ENCODE results near the gene PTPRG.

DNA sequence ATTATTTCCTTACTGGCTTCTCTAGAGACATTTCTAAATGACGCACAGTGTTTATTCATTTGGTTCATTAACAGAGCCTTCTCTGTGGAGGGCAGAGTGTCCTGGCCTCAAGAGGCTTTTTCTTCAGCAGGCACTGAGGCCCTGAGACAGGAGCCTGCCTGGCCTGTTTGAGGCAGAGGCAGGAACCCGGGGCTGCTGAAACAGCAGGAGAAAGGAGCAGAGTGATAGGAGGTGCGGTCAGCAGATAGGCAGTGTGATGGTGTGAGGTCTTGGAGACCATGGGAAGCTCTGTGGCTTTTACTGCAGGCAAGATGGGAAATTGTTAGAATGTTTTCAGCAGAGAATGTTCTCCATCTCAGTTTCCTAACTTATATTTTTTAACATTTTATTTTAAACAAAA, 453.7 kb downstream of the PTPRG start:
- TF ChIP-seq, protein P1, sequence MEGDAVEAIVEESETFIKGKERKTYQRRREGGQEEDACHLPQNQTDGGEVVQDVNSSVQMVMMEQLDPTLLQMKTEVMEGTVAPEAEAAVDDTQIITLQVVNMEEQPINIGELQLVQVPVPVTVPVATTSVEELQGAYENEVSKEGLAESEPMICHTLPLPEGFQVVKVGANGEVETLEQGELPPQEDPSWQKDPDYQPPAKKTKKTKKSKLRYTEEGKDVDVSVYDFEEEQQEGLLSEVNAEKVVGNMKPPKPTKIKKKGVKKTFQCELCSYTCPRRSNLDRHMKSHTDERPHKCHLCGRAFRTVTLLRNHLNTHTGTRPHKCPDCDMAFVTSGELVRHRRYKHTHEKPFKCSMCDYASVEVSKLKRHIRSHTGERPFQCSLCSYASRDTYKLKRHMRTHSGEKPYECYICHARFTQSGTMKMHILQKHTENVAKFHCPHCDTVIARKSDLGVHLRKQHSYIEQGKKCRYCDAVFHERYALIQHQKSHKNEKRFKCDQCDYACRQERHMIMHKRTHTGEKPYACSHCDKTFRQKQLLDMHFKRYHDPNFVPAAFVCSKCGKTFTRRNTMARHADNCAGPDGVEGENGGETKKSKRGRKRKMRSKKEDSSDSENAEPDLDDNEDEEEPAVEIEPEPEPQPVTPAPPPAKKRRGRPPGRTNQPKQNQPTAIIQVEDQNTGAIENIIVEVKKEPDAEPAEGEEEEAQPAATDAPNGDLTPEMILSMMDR (IDR thresholded peaks at IDR 0.05; ENCODE audit: extremely low read depth in 1 of 2, insufficient read depth in 1 of 2, low read depth in 1 of 2, low read length in 2 of 2): no peak
- TF ChIP-seq POLR2AphosphoS5 (IDR thresholded peaks at IDR 0.05; ENCODE audit: insufficient read depth, low read depth, low read length): no peak
- TF ChIP-seq JUN (IDR thresholded peaks at IDR 0.05; ENCODE audit: borderline replicate concordance, insufficient read depth, insufficient read length, low read depth): no peak
- TF ChIP-seq EZH2 (IDR thresholded peaks at IDR 0.05; ENCODE audit: borderline replicate concordance, low read depth, low read length, severe bottlenecking): no peak
- TF ChIP-seq POLR2A (IDR thresholded peaks at IDR 0.05; ENCODE audit: low read depth, low read length): no peak
- TF ChIP-seq, protein P2, sequence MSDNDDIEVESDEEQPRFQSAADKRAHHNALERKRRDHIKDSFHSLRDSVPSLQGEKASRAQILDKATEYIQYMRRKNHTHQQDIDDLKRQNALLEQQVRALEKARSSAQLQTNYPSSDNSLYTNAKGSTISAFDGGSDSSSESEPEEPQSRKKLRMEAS (IDR thresholded peaks at IDR 0.05; ENCODE audit: insufficient read depth, insufficient read length): no peak
- no peak for TF ChIP-seq MYC (IDR thresholded peaks at IDR 0.05; ENCODE audit: low read depth, low read length)
